MV-4-11 (cell line): ENCODE data around the gene AATF.

ENCODE experiments used
- DNase-seq: peaks from one replicate; lab custom pipeline; 2025; lab: John Stamatoyannopoulos, UW

Gene AATF

DNA sequence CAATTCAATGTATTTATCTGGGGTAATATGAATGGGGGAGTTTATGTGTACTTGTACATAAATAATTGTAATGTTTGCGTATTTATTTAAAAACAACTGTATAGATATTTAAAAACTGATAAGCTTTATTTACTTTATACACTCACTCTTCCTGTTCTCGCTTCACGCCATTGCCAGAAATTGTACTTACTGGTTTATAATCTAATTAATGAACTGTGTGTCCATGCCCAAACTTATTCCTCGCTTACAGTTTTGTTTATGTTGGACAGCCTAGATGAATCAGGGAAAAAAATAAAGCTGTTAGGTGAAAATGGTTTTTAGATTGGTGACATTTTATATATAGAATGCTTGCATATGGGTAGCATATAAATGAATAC, 30.8 kb downstream of the AATF start:
- no peak for DNase-seq

DNA sequence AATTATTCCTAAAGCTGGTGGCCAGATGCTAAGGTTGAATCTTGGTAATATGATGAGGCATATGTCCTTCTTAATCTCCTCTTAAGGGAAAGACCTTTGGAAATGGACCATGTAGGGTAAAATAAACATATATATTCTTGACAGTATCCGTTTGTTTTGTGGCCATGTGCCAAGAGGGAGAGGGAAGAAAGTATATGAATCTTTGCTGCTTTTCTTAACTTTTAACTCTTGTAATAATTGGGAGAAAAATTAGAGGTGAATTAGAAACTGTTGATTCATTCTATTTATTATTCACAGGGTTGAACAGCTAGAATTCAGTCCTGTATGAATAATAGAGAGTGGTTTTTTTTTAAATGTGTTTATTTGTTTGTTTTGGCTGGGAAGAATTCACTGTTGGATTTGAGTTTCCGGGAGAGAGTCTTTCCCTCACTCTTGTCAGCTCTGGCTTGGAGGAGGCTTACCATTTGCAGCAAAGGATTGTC, 31.6 kb downstream of the AATF start:
- no peak for DNase-seq

GRCh38 chr17:36983618-36984017, 34.9 kb downstream of the AATF start:
- DNase-seq, result no peak

GRCh38 chr17:36989173-36989572, 40.4 kb downstream of the AATF start:
- DNase-seq, result no peak

GRCh38 chr17:36992701-36993100, 43.9 kb downstream of the AATF start:
- no peak for DNase-seq

GRCh38 chr17:36993227-36993626, 44.5 kb downstream of the AATF start:
- no peak for DNase-seq

DNA sequence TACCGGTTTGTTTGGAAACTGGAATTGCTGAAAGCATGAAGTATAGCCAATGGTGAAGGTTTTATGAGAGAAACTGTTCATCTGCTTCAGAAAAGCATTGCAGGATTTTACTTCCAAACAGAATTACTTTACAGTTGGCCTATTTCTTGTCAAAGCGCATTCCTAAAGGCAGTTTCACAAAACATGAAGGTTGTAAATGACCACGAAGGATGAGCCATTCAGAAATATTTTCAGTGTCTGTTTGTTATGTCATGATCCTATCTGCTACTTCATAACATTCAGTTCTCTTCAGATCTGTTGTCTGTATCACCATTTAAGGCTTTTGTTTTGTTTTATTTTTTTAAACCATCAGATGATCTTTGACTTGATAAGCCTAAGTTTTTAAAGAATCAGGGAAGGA, 45.7 kb downstream of the AATF start:
- no peak for DNase-seq

DNA sequence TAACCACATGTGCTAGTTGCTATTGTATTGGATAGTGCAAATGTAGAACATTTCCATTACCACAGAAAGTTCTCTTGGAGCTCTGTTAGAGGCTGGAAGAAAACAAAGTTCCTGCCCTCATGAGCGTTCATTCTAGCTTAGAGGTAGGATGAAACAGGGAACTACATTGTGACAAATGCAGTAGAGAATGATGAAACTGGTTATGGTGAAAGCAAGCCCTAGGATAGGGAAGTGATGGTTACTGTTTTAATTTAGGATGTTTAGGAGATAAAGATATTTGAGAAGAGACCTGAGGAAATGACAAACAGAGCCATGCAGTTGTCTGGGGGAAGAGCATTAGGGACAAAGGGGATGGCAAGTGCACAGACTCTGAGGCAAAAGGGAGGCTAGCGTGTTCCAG, 50.7 kb downstream of the AATF start:
- DNase-seq, result peak; percentile 91

DNA sequence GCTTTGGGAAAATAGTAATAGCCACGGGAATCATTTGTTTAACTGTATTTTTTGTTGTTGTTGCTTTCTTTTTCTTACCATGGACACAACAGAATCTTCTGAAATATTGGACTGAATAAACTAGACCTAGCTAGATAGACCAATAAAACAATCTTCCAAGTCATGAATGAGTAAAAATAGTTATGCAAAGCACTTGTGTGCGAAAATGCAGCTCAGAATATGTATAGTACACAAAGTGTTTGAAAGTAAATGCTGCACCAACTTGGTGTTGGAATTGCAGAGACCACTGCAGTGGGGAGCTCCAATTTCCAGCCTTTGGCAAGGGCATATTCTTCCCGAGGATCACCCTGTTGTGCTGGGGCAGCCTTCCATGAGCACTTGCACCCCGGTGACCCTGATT, 68.0 kb downstream of the AATF start:
- DNase-seq, result no peak

DNA sequence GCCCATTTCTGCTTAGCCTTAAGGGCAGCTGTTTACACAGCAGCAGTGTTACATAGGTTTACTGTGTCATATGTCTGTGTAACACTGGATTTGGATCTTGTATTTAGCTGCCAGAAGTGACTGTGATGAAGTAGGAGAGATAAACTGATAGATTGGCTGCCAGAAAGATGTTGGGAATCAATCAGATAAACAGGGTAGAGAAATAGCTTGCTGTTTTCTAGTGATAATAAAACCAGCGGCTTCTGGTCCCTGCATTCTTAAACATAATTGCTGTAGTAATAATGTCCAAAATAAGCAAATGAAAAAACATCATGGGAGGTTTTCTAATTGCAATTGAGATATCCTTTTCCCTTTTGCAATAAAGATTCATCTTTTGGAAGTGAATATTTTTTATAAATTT, 68.7 kb downstream of the AATF start:
- no peak for DNase-seq

DNA sequence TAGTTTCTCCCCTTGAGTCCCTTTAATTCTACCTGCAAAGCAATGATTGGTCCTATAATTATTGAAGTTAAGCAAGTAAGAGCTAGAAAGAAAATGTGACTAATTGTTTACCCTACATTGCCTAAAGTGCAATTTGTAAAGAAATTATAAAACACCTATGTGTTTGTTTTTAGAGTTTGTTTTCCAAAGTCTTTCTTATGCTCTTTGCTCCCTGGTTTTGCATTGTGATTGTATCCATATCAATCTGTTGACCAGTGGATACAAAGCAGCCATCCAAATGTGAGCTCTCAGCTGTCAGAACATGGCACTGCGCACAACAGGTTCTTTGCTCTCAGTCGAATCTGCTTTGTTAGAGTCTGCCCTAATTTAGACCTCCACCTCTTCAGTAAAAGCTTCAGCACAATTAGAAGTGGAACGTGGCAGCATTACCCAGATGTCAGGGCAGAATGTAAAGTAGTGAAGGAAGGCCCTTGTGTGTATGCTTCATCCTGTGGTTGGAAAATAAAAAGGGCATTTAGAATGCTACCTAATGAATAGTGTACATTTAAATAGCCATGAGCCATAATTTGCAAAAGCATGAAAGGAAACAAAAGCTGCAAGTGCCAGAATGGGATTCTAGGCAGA, 70.5 kb downstream of the AATF start:
- no peak for DNase-seq

DNA sequence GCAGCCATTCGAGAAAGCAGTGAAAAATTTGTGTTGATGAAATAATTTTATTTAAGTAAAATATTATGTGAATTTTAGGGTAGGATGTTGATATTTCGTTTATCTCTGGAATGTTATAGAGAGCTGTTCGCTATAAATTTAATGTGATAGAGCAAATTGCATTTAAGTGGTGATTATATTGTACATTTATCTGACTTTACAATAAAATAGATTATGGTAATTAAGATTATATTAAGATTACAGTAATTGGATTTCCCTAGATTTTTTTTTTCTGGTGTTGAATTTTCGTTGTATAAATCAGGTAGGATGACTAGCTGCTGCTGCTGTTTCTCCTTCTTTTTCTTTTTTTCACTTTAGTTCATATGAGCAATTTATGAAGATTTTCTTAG, 71.0 kb downstream of the AATF start:
- no peak for DNase-seq

DNA sequence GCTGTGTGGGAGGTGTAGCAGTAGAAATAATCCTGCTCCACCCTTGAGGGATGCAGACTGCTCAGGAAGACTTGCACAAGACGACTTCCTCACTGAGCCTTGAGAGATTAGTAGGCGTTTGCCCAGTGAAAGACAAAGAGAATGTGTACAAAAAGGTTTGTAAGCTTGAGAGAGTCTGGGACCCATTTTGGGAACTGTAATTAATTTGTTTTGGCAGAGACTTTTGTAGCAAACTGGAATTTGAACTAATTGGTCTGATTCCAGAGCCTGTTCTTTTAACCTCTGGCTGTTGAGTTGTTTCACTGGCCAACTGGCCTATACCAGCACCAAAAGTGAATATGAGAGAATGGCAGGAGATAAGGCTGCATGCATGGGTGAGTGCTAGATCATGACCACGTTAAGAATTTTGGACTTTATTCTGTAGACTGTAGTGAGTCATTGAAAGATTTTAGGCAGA, 75.5 kb downstream of the AATF start:
- DNase-seq, result peak; percentile 50

GRCh38 chr17:37025238-37025637, 76.5 kb downstream of the AATF start:
- DNase-seq, result no peak

DNA sequence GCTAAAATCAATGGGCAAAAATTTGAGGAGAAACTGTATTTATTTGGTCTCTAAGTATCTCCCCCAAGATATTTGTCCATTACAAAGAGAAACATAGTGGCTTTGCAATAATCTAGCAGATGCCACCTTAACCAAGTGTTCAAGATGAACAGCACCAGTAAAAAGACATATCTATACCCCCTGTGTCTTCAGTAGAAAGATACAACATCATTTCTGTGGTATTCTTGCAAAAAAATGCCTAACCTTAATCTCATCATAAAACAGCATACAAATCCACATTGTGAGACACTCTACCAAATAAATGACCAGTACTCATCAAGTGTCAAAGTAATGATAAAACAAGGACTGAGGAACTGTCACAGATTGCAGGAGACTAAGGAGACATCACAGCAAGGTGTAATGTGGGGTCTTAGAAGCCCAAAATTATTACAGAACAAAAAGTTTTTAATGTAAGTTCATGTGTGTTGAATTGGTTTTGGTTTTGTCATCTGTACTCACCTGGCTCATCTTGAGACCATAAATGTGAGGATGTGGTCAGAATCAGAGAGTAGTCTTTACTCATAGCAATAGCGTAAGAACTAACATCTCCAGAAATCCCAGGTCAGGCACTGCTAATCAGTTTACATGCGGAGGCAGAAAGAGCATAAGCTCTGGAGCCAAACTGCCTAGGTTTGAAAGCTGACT, 77.2 kb downstream of the AATF start:
- no peak for DNase-seq

DNA sequence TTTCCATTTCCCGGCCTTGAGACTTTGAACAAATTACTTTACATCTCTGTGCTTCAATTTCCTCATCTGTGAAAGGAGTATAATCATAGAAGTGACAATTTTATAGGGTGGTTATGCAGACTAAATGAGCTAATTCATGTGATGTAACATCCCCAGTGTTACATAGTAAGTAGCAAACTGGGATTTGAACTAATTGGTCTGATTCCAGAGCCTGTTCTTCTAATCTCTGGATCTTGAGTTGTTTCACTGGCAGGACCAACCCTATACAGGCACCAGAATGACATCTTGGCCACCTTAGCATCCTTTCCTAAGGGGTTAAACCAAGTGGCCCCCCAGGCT, 77.7 kb downstream of the AATF start:
- DNase-seq, result no peak

DNA sequence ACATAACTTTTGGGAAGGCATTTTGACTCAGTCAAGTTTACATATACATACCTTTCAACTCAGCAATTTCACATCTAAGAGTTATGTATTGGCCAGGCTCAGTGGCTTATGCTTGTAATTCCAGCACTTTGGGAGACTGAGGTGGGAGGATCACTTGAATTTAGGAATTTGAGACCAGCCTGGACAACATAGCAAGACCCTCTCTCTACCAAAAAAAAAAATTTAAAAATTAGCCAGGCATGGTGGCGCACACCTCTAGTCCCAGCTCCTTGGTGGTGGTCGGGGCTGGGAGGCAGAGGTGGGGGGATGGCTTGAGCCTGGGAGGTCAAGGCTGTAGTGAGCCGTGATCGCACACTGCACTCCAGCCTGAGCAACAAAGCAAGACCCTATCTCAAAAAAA, 79.3 kb downstream of the AATF start:
- no peak for DNase-seq

DNA sequence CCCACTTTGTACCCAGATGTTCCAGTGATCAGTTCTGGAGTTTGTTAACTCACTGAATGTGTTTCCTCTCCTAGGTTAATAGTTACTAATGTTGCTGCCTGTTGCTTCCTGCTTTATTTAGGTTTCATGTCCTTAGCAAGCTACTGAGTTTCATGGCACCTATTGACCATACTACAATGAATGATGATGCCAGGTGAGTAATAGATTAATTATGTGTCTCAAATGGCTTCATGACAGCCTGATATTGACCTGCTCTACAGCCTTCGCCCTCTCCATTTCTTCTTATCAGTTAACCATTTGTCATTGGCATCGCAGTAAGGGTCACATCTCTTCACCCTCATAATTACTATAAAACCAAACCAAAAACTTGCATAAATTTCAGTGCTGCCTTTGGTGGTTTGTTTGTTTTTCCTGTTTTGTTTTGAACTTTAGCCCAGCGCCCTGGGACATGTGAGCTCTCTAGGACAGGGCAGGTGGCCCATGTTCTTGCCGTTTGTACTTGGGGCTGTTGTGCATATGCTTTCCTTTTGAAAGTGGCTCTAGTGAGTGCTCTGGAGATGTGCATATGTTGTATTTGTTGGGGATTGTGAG, 82.8 kb downstream of the AATF start:
- DNase-seq, result no peak

DNA sequence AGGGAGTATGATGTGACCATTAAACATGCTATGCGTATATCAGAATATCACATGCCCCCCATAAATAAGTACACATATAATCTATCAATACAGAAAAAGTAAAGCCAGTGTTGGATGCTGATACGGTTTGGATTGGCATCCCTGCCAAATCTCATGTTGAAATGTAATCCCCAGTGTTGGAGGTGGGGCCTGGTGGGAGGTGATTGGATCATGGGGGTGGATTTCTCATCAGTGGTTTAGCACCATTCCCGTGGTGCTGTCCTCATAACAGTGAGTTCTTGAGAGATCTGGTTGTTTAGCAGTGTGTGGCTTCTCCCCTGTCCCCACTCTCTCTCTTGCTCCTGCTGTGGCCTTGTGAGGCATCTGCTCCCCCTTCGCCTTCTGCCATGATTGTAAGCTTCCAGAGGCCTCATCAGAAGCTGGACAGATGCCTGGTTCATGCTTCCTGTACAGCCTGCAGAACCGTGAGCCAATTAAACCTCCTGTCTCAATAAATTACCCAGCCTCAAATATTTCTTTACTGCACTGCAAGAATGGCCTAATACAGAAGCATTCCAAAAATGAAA, 88.9 kb downstream of the AATF start:
- no peak for DNase-seq

DNA sequence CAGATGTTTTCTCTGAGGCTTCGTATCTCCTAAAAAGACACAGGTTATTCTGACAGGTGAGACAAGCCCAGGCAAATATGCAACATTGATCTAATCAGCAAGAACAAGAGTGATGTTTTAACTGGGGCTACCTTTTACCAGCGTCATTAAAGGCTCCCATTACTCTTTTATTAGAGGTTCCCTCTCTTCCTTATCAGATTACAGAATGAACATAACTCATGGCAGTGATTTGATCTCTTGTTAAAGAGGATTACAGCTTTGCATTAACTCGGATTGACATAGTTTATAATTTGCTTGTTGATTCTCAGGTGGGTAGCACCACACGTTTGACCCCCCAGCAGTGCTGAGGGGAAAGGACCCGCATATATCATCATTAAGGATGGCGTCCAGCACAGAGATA, 90.5 kb downstream of the AATF start:
- DNase-seq, result no peak

GRCh38 chr17:37041932-37042331, 93.2 kb downstream of the AATF start:
- DNase-seq, result no peak

DNA sequence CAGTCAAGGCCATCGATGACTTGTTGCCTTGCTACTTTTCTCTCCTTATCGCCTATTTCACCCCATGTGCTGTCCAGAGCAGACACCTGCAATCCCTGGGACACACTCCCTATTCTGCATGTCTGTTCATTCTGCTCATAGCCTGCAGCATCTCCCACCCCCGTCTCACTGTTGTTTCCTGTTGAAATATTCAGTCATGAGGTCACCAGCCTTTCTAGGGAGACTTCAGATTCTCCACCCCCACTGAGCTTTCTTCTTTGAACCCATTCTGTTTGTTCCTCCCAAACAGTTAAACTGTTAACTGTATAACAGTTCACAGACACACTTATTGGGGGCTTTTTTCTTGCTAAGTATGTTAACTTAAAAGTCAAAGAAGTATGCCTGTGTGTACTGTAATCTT, 94.4 kb downstream of the AATF start:
- DNase-seq, result no peak

DNA sequence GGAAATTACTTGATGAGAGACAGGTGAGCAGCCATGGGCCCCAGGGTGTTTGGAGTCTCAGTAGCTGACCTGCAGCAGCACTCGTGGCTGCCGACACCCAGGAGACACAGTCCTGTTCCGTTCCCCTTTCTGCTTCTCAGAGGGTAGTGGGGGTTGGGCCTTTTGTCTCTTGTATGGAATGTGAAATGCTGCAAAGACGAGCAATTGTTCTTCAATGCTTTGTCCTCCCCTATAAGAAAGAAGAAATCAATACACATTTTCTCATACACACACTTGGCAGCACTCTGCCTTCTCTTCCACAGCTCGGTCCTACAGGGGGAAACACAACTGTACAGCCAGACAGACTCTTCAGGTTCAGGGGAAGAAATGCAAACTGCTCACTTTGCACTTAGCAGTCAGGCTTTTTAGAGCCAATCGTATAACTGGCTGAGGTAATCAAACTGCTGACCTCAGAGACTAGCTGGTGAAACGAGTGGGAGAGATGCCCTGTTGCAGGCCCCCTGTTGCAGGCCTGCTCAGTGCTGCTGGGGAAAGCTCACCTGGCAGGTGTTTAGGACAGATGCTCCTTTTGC, 96.7 kb downstream of the AATF start:
- DNase-seq, result no peak
